ENCODE data around the gene ATF7. TPM values are rescaled to one million over a fixed set of nuclear protein-coding genes. Genes with fewer than 3 reads are reported as not detected.
"Not testable (repeated sequence)": the region's sequence is repeated elsewhere in the genome, so short reads cannot be mapped to it uniquely, and the experiment has no call there.

Gene ATF7
- total RNA-seq, 5 donors from 2014 or later (not counting 1 experiment from before 2014, with no cell fraction given) = 18.9 to 29.6 (median 27.1) TPM

DNA sequence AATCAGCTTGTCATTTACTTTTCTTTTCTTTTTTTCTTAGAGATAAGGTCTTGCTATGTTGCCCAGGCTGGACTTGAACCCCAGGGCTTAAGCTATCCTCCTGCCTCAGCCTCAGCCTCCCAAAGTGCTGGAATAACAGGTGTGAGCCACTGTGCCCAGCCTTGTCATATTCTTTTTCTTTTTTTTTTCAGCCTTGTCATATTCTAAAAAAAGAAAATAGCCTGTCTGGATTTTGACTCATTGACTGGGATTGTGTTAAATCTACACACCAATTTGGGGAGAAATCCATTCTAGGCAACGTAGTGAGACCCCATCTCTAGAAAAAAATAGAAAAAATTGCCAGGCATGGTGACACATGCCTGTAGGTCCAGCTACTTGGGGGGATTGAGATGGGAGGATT is 25.6 kb upstream of the ATF7 start:
- no peak overlapping the region for H3K27ac Mint-ChIP-seq
- DNase-seq (no peak), ATAC-seq (replicated peaks in 1 of 4) (no peak)
- H3K4me1 Mint-ChIP-seq = no peaks in the 10 kb centered on the region
- ChIA-PET POLR2A (no interaction called here), CTCF (interaction anchor here in 1 of 2 donors (0.5 kb wide), 1 partner anchor 34 kb away, joined by 5 read pairs; no protein-coding TSS in a partner anchor)
- H3K9me3 Mint-ChIP-seq = no peaks in the 10 kb centered on the region
- Histone ChIP-seq H3K4me3 (ENCODE audit: control insufficient read depth in 1 of 2, extremely low read depth in 1 of 2, low read length in 1 of 2) (no peak overlapping the region), H3K36me3 (ENCODE audit: control insufficient read depth in 2 of 2, extremely low read depth in 1 of 2, insufficient read depth in 1 of 2, low read length in 1 of 2) (no peaks in the 10 kb centered on the region), H3K4me1 (ENCODE audit: control insufficient read depth in 1 of 2, extremely low read depth in 1 of 2, insufficient read depth in 2 of 2, low read length in 2 of 2) (no peaks in the 10 kb centered on the region), H3K9me3 (no peaks in the 10 kb centered on the region), H3K27me3 (replicated peaks in 1 of 2; ENCODE audit: control insufficient read depth in 2 of 2, extremely low read depth in 1 of 2, insufficient read depth in 2 of 2, low read length in 1 of 2) (no peaks in the 10 kb centered on the region), H3K27ac (ENCODE audit: low read length) (no peak overlapping the region)
- H3K36me3 Mint-ChIP-seq = no peaks in the 10 kb centered on the region
- no peak overlapping the region for H3K4me3 Mint-ChIP-seq
- WGBS (ENCODE audit: insufficient coverage) = no CpG with 5 or more reads among the region's 1 CpG
- no peaks in the 10 kb centered on the region for H3K27me3 Mint-ChIP-seq

DNA sequence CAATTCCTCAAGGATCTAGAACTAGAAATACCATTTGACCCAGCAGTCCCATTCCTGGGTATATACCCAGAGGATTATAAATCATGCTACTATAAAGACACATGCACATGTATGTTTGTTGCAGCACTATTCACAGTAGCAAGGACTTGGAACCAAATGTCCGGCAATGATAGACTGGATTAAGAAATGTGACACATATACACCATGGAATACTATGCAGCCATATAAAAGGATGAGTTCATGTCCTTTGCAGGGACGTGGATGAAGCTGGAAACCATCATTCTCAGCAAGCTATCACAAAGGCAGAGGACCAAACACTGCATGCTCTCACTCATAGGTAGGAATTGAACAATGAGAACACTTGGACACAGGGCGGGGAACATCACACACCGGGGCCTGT is 20.1 kb upstream of the ATF7 start:
- H3K9me3 Mint-ChIP-seq; H3K27ac ChIP-seq (ENCODE audit: low read length); H3K4me3 ChIP-seq (ENCODE audit: control insufficient read depth in 1 of 2, extremely low read depth in 1 of 2, low read length in 1 of 2); DNase-seq; ATAC-seq (replicated peaks in 1 of 4); H3K4me3 Mint-ChIP-seq; CTCF ChIA-PET; H3K36me3 Mint-ChIP-seq; POLR2A ChIA-PET; H3K4me1 Mint-ChIP-seq; H3K27me3 ChIP-seq (replicated peaks in 1 of 2; ENCODE audit: control insufficient read depth in 2 of 2, extremely low read depth in 1 of 2, insufficient read depth in 2 of 2, low read length in 1 of 2); H3K36me3 ChIP-seq (ENCODE audit: control insufficient read depth in 2 of 2, extremely low read depth in 1 of 2, insufficient read depth in 1 of 2, low read length in 1 of 2); H3K27ac Mint-ChIP-seq; H3K4me1 ChIP-seq (ENCODE audit: control insufficient read depth in 1 of 2, extremely low read depth in 1 of 2, insufficient read depth in 2 of 2, low read length in 2 of 2); H3K9me3 ChIP-seq; H3K27me3 Mint-ChIP-seq: not testable (repeated sequence)
- WGBS (ENCODE audit: insufficient coverage) = no CpG with 5 or more reads among the region's 4 CpGs

DNA sequence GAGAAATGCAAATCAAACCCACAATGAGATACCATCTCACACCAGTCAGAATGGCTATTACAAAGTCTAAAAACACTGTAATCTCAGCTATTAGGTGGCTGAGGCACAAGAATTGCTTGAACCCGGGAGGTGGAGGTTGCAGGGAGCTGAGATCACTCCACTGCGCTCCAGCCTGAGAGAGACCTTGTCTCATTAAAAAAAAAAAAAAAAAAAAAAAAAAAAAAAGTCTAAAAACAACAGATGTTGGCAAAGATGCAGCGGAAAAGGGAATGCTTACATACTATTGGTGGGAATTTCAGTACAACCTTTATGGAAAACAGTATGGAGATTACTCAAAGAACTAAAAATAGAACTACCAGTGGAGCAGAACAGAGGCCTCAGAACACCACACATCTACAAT is 19.0 kb upstream of the ATF7 start:
- no peak for DNase-seq
- Mint-ChIP-seq H3K36me3 (no peaks in the 10 kb centered on the region), H3K27me3 (peaks cover 2 to 3% of the 10 kb centered on the region in 2 donors), H3K4me3 (no peak overlapping the region), H3K27ac (no peak overlapping the region), H3K9me3 (no peaks in the 10 kb centered on the region), H3K4me1 (no peaks in the 10 kb centered on the region)
- no peak for ATAC-seq (replicated peaks in 1 of 4)
- H3K4me3 ChIP-seq (ENCODE audit: control insufficient read depth in 1 of 2, extremely low read depth in 1 of 2, low read length in 1 of 2) = no peak overlapping the region
- no peak overlapping the region for H3K27ac ChIP-seq (ENCODE audit: low read length)
- no peaks in the 10 kb centered on the region for H3K9me3 ChIP-seq
- H3K4me1 ChIP-seq (ENCODE audit: control insufficient read depth in 1 of 2, extremely low read depth in 1 of 2, insufficient read depth in 2 of 2, low read length in 2 of 2) = no peaks in the 10 kb centered on the region
- no peaks in the 10 kb centered on the region for H3K27me3 ChIP-seq (replicated peaks in 1 of 2; ENCODE audit: control insufficient read depth in 2 of 2, extremely low read depth in 1 of 2, insufficient read depth in 2 of 2, low read length in 1 of 2)
- POLR2A ChIA-PET = no interaction called here
- no peaks in the 10 kb centered on the region for H3K36me3 ChIP-seq (ENCODE audit: control insufficient read depth in 2 of 2, extremely low read depth in 1 of 2, insufficient read depth in 1 of 2, low read length in 1 of 2)
- CTCF ChIA-PET = no interaction called here
- no CpG with 5 or more reads among the region's 3 CpGs for WGBS (ENCODE audit: insufficient coverage)

- WGBS (ENCODE audit: insufficient coverage) = 100% methylated on average over 2 of the region's 3 CpGs
- H3K36me3 ChIP-seq (ENCODE audit: control insufficient read depth in 2 of 2, extremely low read depth in 1 of 2, insufficient read depth in 1 of 2, low read length in 1 of 2) = no peaks in the 10 kb centered on the region
- no peak overlapping the region for H3K4me3 ChIP-seq (ENCODE audit: control insufficient read depth in 1 of 2, extremely low read depth in 1 of 2, low read length in 1 of 2)
- no peaks in the 10 kb centered on the region for H3K36me3 Mint-ChIP-seq
- H3K27ac ChIP-seq (ENCODE audit: low read length) = no peak overlapping the region
- ATAC-seq (replicated peaks in 1 of 4) = no peak
- no peaks in the 10 kb centered on the region for H3K9me3 ChIP-seq
- POLR2A ChIA-PET = no interaction called here
- H3K4me1 Mint-ChIP-seq = no peaks in the 10 kb centered on the region
- no peak overlapping the region for H3K4me3 Mint-ChIP-seq
- CTCF ChIA-PET = no interaction called here
- no peaks in the 10 kb centered on the region for H3K4me1 ChIP-seq (ENCODE audit: control insufficient read depth in 1 of 2, extremely low read depth in 1 of 2, insufficient read depth in 2 of 2, low read length in 2 of 2)
- DNase-seq = no peak
- peaks cover 2 to 3% of the 10 kb centered on the region in 2 donors for H3K27me3 Mint-ChIP-seq
- H3K27ac Mint-ChIP-seq = no peak overlapping the region
- H3K9me3 Mint-ChIP-seq = no peaks in the 10 kb centered on the region
- H3K27me3 ChIP-seq (replicated peaks in 1 of 2; ENCODE audit: control insufficient read depth in 2 of 2, extremely low read depth in 1 of 2, insufficient read depth in 2 of 2, low read length in 1 of 2) = no peaks in the 10 kb centered on the region
Measured at GRCh38 chr12:53644133-53644532, 18.0 kb upstream of the ATF7 start.

- POLR2A ChIA-PET = no interaction called here
- Mint-ChIP-seq H3K4me1 (no peaks in the 10 kb centered on the region), H3K36me3 (no peaks in the 10 kb centered on the region), H3K27ac (no peak overlapping the region), H3K27me3 (peaks cover 2 to 3% of the 10 kb centered on the region in 2 donors), H3K4me3 (no peak overlapping the region), H3K9me3 (no peaks in the 10 kb centered on the region)
- no peak overlapping the region for H3K4me3 ChIP-seq (ENCODE audit: control insufficient read depth in 1 of 2, extremely low read depth in 1 of 2, low read length in 1 of 2)
- DNase-seq (no peak), ATAC-seq (replicated peaks in 1 of 4) (no peak)
- H3K9me3 ChIP-seq = no peaks in the 10 kb centered on the region
- H3K27me3 ChIP-seq (replicated peaks in 1 of 2; ENCODE audit: control insufficient read depth in 2 of 2, extremely low read depth in 1 of 2, insufficient read depth in 2 of 2, low read length in 1 of 2) = no peaks in the 10 kb centered on the region
- WGBS (ENCODE audit: insufficient coverage) = 7% methylated on average over 2 of the region's 5 CpGs
- CTCF ChIA-PET = no interaction called here
- no peaks in the 10 kb centered on the region for H3K4me1 ChIP-seq (ENCODE audit: control insufficient read depth in 1 of 2, extremely low read depth in 1 of 2, insufficient read depth in 2 of 2, low read length in 2 of 2)
- H3K36me3 ChIP-seq (ENCODE audit: control insufficient read depth in 2 of 2, extremely low read depth in 1 of 2, insufficient read depth in 1 of 2, low read length in 1 of 2) = no peaks in the 10 kb centered on the region
- H3K27ac ChIP-seq (ENCODE audit: low read length) = no peak overlapping the region
Measured at GRCh38 chr12:53643232-53643979, 17.2 kb upstream of the ATF7 start.

DNA sequence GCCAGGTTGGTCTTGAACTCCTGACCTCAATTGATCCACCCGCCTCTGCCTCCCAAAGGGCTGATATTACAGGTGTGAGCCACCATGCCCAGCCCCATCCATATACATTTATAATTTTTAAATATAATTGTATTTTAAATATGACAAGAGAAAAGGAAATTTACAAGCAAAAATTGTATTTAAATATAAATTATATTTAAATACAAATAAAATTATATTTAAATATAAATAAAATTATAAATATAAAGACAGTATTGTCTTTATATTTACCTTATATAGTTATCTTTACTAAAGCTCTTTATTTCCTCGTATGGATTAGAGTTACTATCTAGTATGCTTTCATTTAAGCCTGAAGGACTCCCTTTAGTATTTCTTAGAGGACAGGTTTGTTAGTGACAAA is 11.9 kb upstream of the ATF7 start:
- DNase-seq (no peak), ATAC-seq (replicated peaks in 1 of 4) (no peak)
- Mint-ChIP-seq H3K27ac (no peak overlapping the region), H3K36me3 (no peaks in the 10 kb centered on the region), H3K27me3 (peaks cover 0 to 2% of the 10 kb centered on the region in 2 donors), H3K4me3 (no peak overlapping the region), H3K9me3 (no peaks in the 10 kb centered on the region), H3K4me1 (no peaks in the 10 kb centered on the region)
- Histone ChIP-seq H3K4me1 (ENCODE audit: control insufficient read depth in 1 of 2, extremely low read depth in 1 of 2, insufficient read depth in 2 of 2, low read length in 2 of 2) (no peaks in the 10 kb centered on the region), H3K27me3 (replicated peaks in 1 of 2; ENCODE audit: control insufficient read depth in 2 of 2, extremely low read depth in 1 of 2, insufficient read depth in 2 of 2, low read length in 1 of 2) (peaks cover 0 to 2% of the 10 kb centered on the region in 2 experiments), H3K9me3 (no peaks in the 10 kb centered on the region), H3K4me3 (ENCODE audit: control insufficient read depth in 1 of 2, extremely low read depth in 1 of 2, low read length in 1 of 2) (no peak overlapping the region), H3K36me3 (ENCODE audit: control insufficient read depth in 2 of 2, extremely low read depth in 1 of 2, insufficient read depth in 1 of 2, low read length in 1 of 2) (no peaks in the 10 kb centered on the region), H3K27ac (ENCODE audit: low read length) (no peak overlapping the region)
- POLR2A ChIA-PET = no interaction called here
- no CpG with 5 or more reads among the region's 2 CpGs for WGBS (ENCODE audit: insufficient coverage)
- CTCF ChIA-PET = no interaction called here

- no peak overlapping the region for H3K27ac Mint-ChIP-seq
- H3K4me1 Mint-ChIP-seq = no peaks in the 10 kb centered on the region
- Histone ChIP-seq H3K9me3 (no peaks in the 10 kb centered on the region), H3K27ac (ENCODE audit: low read length) (no peak overlapping the region), H3K4me3 (ENCODE audit: control insufficient read depth in 1 of 2, extremely low read depth in 1 of 2, low read length in 1 of 2) (no peak overlapping the region), H3K36me3 (ENCODE audit: control insufficient read depth in 2 of 2, extremely low read depth in 1 of 2, insufficient read depth in 1 of 2, low read length in 1 of 2) (no peaks in the 10 kb centered on the region), H3K4me1 (ENCODE audit: control insufficient read depth in 1 of 2, extremely low read depth in 1 of 2, insufficient read depth in 2 of 2, low read length in 2 of 2) (no peaks in the 10 kb centered on the region), H3K27me3 (replicated peaks in 1 of 2; ENCODE audit: control insufficient read depth in 2 of 2, extremely low read depth in 1 of 2, insufficient read depth in 2 of 2, low read length in 1 of 2) (peaks cover 0 to 2% of the 10 kb centered on the region in 2 experiments)
- ChIA-PET CTCF (no interaction called here), POLR2A (no interaction called here)
- no peak for ATAC-seq (replicated peaks in 1 of 4)
- H3K9me3 Mint-ChIP-seq = peaks cover 0 to 3% (median 0%) of the 10 kb centered on the region in 3 donors
- no peak overlapping the region for H3K4me3 Mint-ChIP-seq
- no peak for DNase-seq
- no peaks in the 10 kb centered on the region for H3K36me3 Mint-ChIP-seq
- H3K27me3 Mint-ChIP-seq = no peaks in the 10 kb centered on the region
- WGBS (ENCODE audit: insufficient coverage) = no CpG with 5 or more reads among the region's 2 CpGs
Measured at GRCh38 chr12:53636641-53637040, 10.5 kb upstream of the ATF7 start.
